Activated CD4-positive, alpha-beta memory T cell treated with anti-CD3 and anti-CD28 coated beads, Interleukin-2, amount 10 ng/mL, durations not matched to agents 7 days and 5 days (primary cell): Measurements from ENCODE around the gene C20orf204. TPM values are rescaled to one million over a fixed set of nuclear protein-coding genes. Genes with fewer than 3 reads are reported as not detected.
"Not testable (repeated sequence)": the region's sequence is repeated elsewhere in the genome, so short reads cannot be mapped to it uniquely, and the experiment has no call there.

ENCODE experiments used
- CTCF ChIA-PET: fragments of 350-600 bp; sonication (Branson Sonifier 250); formaldehyde crosslinking; loops from one replicate; lab custom pipeline; 2021; ENCODE audit warnings: antibody characterized with exemption, inconsistent platforms; lab: Charles Lee
- POLR2A ChIA-PET: fragments of 350-600 bp; sonication (Branson Sonifier 250); formaldehyde crosslinking; loops from one replicate; lab custom pipeline; 2021; ENCODE audit warnings: antibody characterized with exemption; lab: Charles Lee
- DNase-seq: peaks from one replicate; pipeline ENCODE4 v3.0.0-alpha.2; 2020
- H3K27ac Mint-ChIP-seq: one replicate; pipeline ENCODE4 v1.8.0; 2021; ENCODE audit warnings: mild to moderate bottlenecking, mixed read lengths
- H3K27me3 Mint-ChIP-seq: one replicate; pipeline ENCODE4 v1.8.0; 2021; ENCODE audit warnings: mixed read lengths
- H3K36me3 Mint-ChIP-seq: one replicate; pipeline ENCODE4 v1.8.0; 2021; ENCODE audit warnings: low read depth, mixed read lengths
- H3K4me1 Mint-ChIP-seq: one replicate; pipeline ENCODE4 v1.8.0; 2021; ENCODE audit warnings: mixed read lengths
- H3K4me3 Mint-ChIP-seq: one replicate; pipeline ENCODE4 v1.8.0; 2021; ENCODE audit warnings: mild to moderate bottlenecking, mixed read lengths
- H3K9me3 Mint-ChIP-seq: one replicate; pipeline ENCODE4 v1.8.0; 2021; ENCODE audit warnings: mixed read lengths
- total RNA-seq, 2 experiments: library from RNA; stranded (reverse); gene quantifications; one replicate each; pipeline ENCODE4 v1.2.3, GENCODE V29; 2021

Gene C20orf204
- total RNA-seq, 2 experiments from 2014 or later, result 6.9 to 7.2 TPM

DNA sequence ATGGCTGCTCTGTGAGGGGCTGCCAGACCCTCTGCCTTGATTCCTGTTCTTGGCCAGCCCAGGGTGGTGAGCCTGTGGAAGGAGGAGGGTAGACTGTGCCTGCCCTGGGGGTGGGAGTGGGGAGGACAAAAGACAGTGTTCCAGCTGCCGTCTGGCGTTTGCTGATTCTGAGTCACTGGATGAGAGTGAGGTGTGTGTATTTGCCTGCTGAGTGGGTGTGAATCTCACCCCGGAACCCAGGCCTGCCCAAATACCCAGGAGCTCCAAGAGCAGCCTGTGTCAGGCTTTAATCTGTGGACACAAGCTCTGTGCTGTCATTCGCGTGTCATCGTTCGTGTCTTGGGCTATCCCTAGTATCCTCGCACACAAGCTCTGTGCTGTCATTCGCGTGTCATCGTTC, 50.8 kb downstream of the C20orf204 start:
- no peak overlapping the region for H3K27ac Mint-ChIP-seq
- ChIA-PET CTCF (interaction anchor here (1.0 to 4.4 kb wide), 2 partner anchors 9 to 34 kb away, joined by 4 to 34 read pairs; no protein-coding TSS in a partner anchor), POLR2A (no interaction called here)
- peaks cover 2% of the 10 kb centered on the region for H3K36me3 Mint-ChIP-seq
- peaks cover 10% of the 10 kb centered on the region for H3K9me3 Mint-ChIP-seq
- H3K4me1 Mint-ChIP-seq, result peaks cover 17% of the 10 kb centered on the region
- peaks cover 32% of the 10 kb centered on the region for H3K27me3 Mint-ChIP-seq
- no peak overlapping the region for H3K4me3 Mint-ChIP-seq
- DNase-seq, result no peak

DNA sequence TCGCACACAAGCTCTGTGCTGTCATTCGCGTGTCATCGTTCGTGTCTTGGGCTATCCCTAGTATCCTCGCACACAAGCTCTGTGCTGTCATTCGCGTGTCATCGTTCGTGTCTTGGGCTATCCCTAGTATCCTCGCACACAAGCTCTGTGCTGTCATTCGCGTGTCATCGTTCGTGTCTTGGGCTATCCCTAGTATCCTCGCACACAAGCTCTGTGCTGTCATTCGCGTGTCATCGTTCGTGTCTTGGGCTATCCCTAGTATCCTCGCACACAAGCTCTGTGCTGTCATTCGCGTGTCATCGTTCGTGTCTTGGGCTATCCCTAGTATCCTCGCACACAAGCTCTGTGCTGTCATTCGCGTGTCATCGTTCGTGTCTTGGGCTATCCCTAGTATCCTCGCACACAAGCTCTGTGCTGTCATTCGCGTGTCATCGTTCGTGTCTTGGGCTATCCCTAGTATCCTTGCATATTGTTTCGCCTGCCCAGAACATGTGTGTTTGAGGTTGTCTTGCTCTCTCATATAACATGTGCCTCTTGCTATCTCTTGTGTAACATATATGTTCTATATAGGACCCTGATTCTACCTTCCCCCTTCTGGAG, 51.3 kb downstream of the C20orf204 start:
- H3K36me3 Mint-ChIP-seq, H3K4me3 Mint-ChIP-seq, DNase-seq, H3K9me3 Mint-ChIP-seq, H3K27ac Mint-ChIP-seq, POLR2A ChIA-PET: not testable (repeated sequence)
- peaks cover 27% of the 10 kb centered on the region for H3K27me3 Mint-ChIP-seq
- peaks cover 12% of the 10 kb centered on the region for H3K4me1 Mint-ChIP-seq
- CTCF ChIA-PET, result interaction anchor here (4.4 kb wide), 1 partner anchor 33 kb away, joined by 34 read pairs; no protein-coding TSS in a partner anchor

DNA sequence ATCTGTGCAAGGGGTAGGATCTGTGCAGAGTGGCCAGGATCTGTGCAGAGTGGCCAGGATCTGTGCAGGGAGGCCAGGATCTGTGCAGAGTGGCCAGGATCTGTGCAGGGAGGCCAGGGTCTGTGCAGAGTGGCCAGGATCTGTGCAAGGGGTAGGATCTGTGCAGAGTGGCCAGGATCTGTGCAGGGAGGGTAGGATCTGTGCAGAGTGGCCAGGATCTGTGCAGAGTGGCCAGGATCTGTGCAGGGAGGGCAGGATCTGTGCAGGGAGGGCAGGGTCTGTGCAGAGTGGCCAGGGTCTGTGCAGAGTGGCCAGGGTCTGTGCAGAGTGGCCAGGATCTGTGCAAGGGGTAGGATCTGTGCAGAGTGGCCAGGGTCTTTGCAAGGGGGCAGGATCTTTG, 52.6 kb downstream of the C20orf204 start:
- H3K4me1 Mint-ChIP-seq, H3K27ac Mint-ChIP-seq, H3K9me3 Mint-ChIP-seq, H3K4me3 Mint-ChIP-seq, H3K36me3 Mint-ChIP-seq, POLR2A ChIA-PET, CTCF ChIA-PET, DNase-seq: not testable (repeated sequence)
- peaks cover 20% of the 10 kb centered on the region for H3K27me3 Mint-ChIP-seq

Other genes with a start within 250 kb of the C20orf204 start
- under 1 TPM; 0.53 to 0.65 TPM for gene ZBTB46, start 204.9 kb upstream of the C20orf204 start, total RNA-seq
- not detected for gene ABHD16B, start 174.7 kb upstream of the C20orf204 start, total RNA-seq
- 10 to 100 TPM; 48.2 to 48.7 TPM for gene TPD52L2, start 170.9 kb upstream of the C20orf204 start, total RNA-seq
- gene DNAJC5, start 141.1 kb upstream of the C20orf204 start, total RNA-seq, result 10 to 100 TPM; 58.6 to 59.7 TPM
- gene UCKL1, start 79.8 kb upstream of the C20orf204 start, total RNA-seq, result 10 to 100 TPM; 36.3 to 36.6 TPM
- 10 to 100 TPM; 16.5 to 16.7 TPM for gene ZNF512B, start 66.3 kb upstream of the C20orf204 start, total RNA-seq
- 10 to 100 TPM; 18.3 to 21.0 TPM for gene SAMD10, start 56.5 kb upstream of the C20orf204 start, total RNA-seq
- 10 to 100 TPM; 58.4 to 60.4 TPM for gene PRPF6, start 55.0 kb upstream of the C20orf204 start, total RNA-seq
- gene SOX18, start 13.5 kb downstream of the C20orf204 start, total RNA-seq, result under 1 TPM; 0.25 TPM
- gene TCEA2, start 27.0 kb downstream of the C20orf204 start, total RNA-seq, result 10 to 100 TPM; 66.3 to 74.1 TPM
- gene RGS19, start 43.3 kb downstream of the C20orf204 start, total RNA-seq, result 100 to 1,000 TPM; 119 to 122 TPM
- 1 to 10 TPM; 1.2 to 1.6 TPM for gene OPRL1, start 43.9 kb downstream of the C20orf204 start, total RNA-seq
- gene LKAAEAR1, start 48.2 kb downstream of the C20orf204 start, total RNA-seq, result under 1 TPM in 1 of 2 experiments, not detected in 1; 0.38 TPM
- not detected for gene NPBWR2, start 71.4 kb downstream of the C20orf204 start, total RNA-seq
- not detected for gene MYT1, start 128.3 kb downstream of the C20orf204 start, total RNA-seq
- gene PCMTD2, start 219.6 kb downstream of the C20orf204 start, total RNA-seq, result 10 to 100 TPM; 42.8 to 50.7 TPM